BLaER1 treated with 17β-estradiol and CSF1 and Interleukin-3, amounts not matched to agents 10 nM and 100 nM (cell line): ENCODE data around the gene ROR1.

Experiments used
- H3K27ac ChIP-seq, 11 experiments: shearing (Covaris generic); formaldehyde crosslinking; 2 replicates each; pipeline ENCODE4 v1.8.1; 2022
- H3K27me3 ChIP-seq, 11 experiments: shearing (Covaris generic); formaldehyde crosslinking; 2 replicates each; pipeline ENCODE4 v1.8.1; 2022
- H3K36me3 ChIP-seq, 11 experiments: shearing (Covaris generic); formaldehyde crosslinking; 2 replicates each; pipeline ENCODE4 v1.8.1; 2022
- H3K4me1 ChIP-seq, 10 experiments: shearing (Covaris generic); formaldehyde crosslinking; 2 replicates each; pipeline ENCODE4 v1.8.1; 2022
- H3K4me2 ChIP-seq, 11 experiments: shearing (Covaris generic); formaldehyde crosslinking; 2 replicates each; pipeline ENCODE4 v1.8.1; 2022
- H3K4me3 ChIP-seq, 10 experiments: shearing (Covaris generic); formaldehyde crosslinking; 2 replicates each; pipeline ENCODE4 v1.8.1; 2022
- H3K9ac ChIP-seq, 11 experiments: shearing (Covaris generic); formaldehyde crosslinking; 2 replicates each; pipeline ENCODE4 v1.8.1; 2022
- H3K9me3 ChIP-seq, 11 experiments: shearing (Covaris generic); formaldehyde crosslinking; replicated peaks in 1 of 11; 2 replicates each; pipeline ENCODE4 v1.8.1; 2022
- H4K20me1 ChIP-seq, 11 experiments: shearing (Covaris generic); formaldehyde crosslinking; 2 replicates each; pipeline ENCODE4 v1.8.1; 2022
- Cebpa-rat ChIP-seq, 11 experiments: shearing (Covaris generic); IDR thresholded peaks; 2 replicates each; pipeline ENCODE4 v1.8.1; 2022

ROR1 gene

DNA sequence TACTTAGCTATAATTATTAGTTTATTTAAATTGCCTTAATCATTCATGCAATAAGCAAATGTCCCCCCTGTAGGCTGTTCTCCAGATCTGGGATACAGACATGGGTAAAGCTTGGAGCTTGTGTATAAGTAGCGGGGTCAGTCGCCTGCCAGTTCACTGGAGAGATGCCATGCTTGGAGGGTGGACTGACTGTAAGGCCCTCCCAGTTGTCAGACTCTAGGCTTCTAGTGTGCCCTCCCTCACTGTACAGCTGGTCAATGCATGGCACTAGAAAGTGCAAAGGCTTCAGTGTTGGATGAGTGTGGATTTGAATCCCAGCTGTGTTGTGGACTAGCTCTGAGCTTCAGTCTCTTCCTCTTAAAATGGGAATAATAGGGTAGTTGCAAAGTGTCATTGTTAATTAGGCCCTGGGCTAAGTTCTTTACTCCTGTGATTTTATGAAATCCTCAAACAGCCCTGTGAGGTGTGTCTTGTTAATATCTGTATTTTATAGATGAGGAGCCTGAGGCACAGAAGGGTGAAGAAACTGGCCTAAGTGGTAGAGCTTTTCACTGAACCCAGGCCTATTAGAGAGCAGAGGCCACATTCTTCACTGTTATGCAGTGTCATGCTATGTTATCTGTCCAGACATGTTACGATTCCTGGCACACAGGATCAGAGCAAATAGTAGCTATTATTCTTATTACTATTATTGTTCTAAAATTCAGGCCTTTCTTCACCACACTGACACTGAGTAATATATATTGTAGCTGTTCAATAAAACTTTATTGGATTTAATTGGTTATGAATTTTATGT, 85.9 kb downstream of the ROR1 start:
- H3K4me2 ChIP-seq, result no peak overlapping the region
- H3K36me3 ChIP-seq, result peaks cover 0 to 11% (median 0%) of the 10 kb centered on the region in 11 experiments; a peak in 2 of 22 replicates
- no peaks in the 10 kb centered on the region for H3K4me1 ChIP-seq
- H4K20me1 ChIP-seq, result no peaks in the 10 kb centered on the region
- H3K27me3 ChIP-seq, result no peaks in the 10 kb centered on the region
- no peak overlapping the region for H3K9ac ChIP-seq
- TF ChIP-seq Cebpa-rat (IDR thresholded peaks at IDR 0.05), result no peak
- no peak overlapping the region for H3K4me3 ChIP-seq
- no peak overlapping the region for H3K27ac ChIP-seq
- H3K9me3 ChIP-seq, result peaks cover 17 to 25% (median 20%) of the 10 kb centered on the region in 11 experiments

DNA sequence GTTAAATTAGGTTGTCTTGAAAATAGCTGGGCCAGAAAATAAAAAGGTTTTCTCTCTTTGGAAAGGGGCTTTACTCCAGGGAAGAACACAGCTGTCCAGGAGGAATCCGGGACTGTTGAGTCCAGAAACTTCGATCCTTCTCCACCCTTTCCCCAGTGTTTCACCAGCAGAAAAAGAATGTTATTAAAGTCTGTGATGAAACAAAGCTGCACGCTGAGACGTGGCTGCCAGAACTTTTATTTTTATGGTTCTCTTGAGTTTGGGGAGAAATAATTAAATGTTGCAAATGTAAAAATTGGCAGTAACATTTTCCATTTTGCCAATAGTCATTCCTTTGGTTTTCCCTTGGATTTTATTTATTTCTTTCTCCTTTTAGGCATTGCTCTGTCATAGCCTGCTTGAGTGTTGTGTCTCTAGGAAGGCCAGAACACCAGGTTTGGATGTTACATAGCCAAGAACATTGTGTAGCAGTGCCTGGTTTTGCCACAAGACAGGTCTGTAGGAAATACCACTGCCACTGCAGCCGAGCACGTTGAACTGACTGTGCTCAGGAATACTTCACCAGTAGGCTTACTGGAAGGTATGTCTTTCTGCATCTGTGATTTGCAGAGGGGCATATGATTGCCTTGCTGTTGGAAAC, 87.4 kb downstream of the ROR1 start:
- no peak for TF ChIP-seq Cebpa-rat (IDR thresholded peaks at IDR 0.05)
- Histone ChIP-seq H4K20me1 (no peaks in the 10 kb centered on the region; a peak in 1 of 22 replicates), H3K9ac (no peak overlapping the region), H3K27ac (no peak overlapping the region), H3K4me1 (no peaks in the 10 kb centered on the region), H3K36me3 (peaks cover 0 to 7% (median 0%) of the 10 kb centered on the region in 11 experiments; a peak in 2 of 22 replicates), H3K4me2 (no peak overlapping the region), H3K9me3 (peaks cover 6 to 12% (median 7%) of the 10 kb centered on the region in 11 experiments), H3K27me3 (no peaks in the 10 kb centered on the region), H3K4me3 (no peak overlapping the region)

DNA sequence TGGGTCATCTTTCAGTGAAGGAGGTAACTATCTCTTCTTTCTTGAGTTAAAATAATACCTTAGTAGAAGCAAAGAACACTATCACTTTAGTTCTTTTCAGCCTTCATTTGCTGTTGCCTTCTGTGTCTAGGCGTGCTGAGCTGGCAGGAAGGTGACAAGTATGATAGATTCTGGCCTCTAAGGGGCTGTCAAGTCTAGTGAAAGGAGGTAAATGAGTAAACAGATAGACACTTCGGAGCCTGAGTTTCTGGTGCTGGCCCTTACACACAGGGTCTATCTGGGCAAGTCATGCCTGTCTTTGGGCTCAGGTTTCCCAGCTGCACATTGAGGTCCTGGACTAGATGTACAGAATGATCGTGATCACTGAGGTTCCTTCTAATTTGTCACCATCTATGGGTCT, 89.3 kb downstream of the ROR1 start:
- Histone ChIP-seq H3K27me3 (no peaks in the 10 kb centered on the region), H3K4me1 (no peaks in the 10 kb centered on the region)
- TF ChIP-seq Cebpa-rat (IDR thresholded peaks at IDR 0.05), result no peak

DNA sequence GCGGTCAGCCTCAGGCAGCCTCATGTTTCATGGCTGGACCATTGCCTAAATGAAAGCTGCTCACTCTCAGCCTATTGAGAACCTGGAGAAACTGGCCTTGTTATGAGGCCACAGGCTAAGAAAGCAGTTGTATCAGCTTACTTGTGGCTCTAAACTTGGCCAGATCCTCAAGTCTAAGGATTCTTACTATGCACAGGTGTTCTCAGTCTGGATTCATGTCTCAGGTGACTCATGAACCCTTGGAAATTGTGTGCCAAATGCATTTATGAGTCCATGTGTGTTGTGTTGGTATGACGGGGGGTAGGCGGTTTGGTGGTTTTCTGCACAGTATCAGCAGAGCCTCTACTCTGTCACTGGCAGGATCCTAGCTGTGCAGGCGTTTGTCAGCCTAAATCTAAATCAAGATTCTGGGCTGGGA, 90.4 kb downstream of the ROR1 start:
- Histone ChIP-seq H4K20me1 (no peaks in the 10 kb centered on the region; a peak in 1 of 22 replicates), H3K27ac (no peak overlapping the region), H3K36me3 (no peaks in the 10 kb centered on the region), H3K4me2 (no peak overlapping the region), H3K4me3 (no peak overlapping the region), H3K9me3 (no peaks in the 10 kb centered on the region), H3K27me3 (no peaks in the 10 kb centered on the region), H3K9ac (no peak overlapping the region; a peak in 1 of 22 replicates), H3K4me1 (no peaks in the 10 kb centered on the region)
- no peak for TF ChIP-seq Cebpa-rat (IDR thresholded peaks at IDR 0.05)

More for the DNA sequence above, 89.3 kb downstream of the ROR1 start:
- Histone ChIP-seq H3K9me3 (no peaks in the 10 kb centered on the region), H3K4me2 (no peak overlapping the region), H4K20me1 (no peaks in the 10 kb centered on the region; a peak in 1 of 22 replicates), H3K36me3 (no peaks in the 10 kb centered on the region), H3K9ac (no peak overlapping the region), H3K4me3 (no peak overlapping the region), H3K27ac (no peak overlapping the region)

DNA sequence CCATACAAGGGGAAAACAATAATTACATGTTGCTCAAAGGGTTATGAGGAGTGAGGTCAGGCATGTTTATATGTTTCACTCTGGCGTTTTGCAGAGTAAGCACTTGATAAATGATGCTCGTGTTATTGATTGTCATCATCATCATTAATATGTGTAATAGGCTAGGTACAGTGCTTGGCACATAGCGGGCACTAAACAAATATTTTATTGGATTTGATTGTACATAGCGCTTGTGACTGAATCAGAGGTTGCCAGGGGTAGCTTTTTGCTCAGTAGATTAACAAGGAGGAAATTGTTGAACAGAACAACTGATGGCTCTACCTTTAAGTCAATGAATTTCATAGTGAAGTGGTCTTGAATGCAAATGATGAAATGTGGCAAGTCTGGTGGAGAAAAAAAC, 91.7 kb downstream of the ROR1 start:
- Histone ChIP-seq H3K27ac (no peak overlapping the region), H3K4me1 (no peaks in the 10 kb centered on the region), H3K27me3 (no peaks in the 10 kb centered on the region), H4K20me1 (no peaks in the 10 kb centered on the region; a peak in 2 of 22 replicates), H3K9me3 (no peaks in the 10 kb centered on the region), H3K4me2 (no peak overlapping the region), H3K9ac (no peak overlapping the region), H3K4me3 (no peak overlapping the region), H3K36me3 (no peaks in the 10 kb centered on the region)
- no peak for TF ChIP-seq Cebpa-rat (IDR thresholded peaks at IDR 0.05)

DNA sequence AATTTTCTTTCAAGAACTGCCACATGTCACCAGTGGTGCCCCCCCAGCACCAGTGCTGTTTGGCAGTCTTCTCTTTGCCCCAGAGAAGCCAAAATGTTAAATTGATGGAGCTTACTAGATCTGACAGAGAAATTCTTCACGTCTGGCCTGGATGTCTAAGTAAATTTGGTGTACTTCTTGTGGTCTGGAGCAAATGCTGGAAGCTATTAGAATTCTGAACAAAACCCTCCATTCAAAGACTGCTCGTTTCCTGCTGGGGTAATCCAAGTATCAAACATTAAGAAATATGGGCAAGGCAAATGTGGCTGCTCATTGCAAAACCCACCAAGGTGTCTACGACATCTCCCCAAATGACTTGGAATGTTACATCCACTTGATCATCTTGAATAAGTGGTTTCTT, 92.3 kb downstream of the ROR1 start:
- H3K4me3 ChIP-seq, result no peak overlapping the region
- no peak for TF ChIP-seq Cebpa-rat (IDR thresholded peaks at IDR 0.05)
- no peak overlapping the region for H3K9ac ChIP-seq
- H3K27me3 ChIP-seq, result no peaks in the 10 kb centered on the region
- no peaks in the 10 kb centered on the region; a peak in 2 of 22 replicates for H4K20me1 ChIP-seq
- H3K36me3 ChIP-seq, result no peaks in the 10 kb centered on the region
- H3K27ac ChIP-seq, result no peak overlapping the region
- H3K4me1 ChIP-seq, result no peaks in the 10 kb centered on the region
- no peaks in the 10 kb centered on the region for H3K9me3 ChIP-seq
- H3K4me2 ChIP-seq, result no peak overlapping the region

DNA sequence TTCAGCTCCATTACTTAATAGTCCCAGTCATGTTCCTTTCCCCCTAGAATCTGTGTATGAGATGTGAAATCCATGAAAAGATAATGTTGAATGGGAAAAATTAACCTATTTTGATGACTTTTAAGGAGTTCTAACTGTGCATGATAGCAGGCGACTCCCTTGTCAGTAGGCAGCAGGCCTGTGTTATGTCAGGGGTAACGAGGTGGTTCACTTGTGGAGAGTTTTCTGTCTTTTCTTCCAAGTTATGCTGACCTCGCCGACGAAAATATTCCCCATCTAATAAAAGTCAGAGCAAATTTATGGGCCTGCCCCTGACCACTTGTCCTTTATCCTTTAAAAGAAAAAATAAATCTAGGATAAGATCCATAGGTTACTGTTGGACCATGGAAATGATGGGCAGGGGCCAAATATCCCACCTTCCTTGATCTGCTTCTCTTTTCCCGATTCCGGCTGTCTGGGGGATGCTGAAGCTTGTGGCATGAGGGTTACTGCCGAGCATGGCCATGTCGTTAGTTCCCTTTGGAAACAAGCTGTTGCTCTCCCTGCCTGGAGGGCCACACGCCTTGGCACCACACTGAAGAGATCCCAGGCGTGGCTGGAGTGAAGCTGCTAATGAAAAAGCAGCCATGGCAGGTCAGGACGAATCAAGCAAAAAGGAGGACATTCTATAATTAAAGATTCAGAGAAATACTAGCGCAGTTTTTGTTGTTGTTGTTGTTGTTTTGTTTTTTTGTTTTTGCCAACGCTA, 93.8 kb downstream of the ROR1 start:
- no peak overlapping the region for H3K4me3 ChIP-seq
- TF ChIP-seq Cebpa-rat (IDR thresholded peaks at IDR 0.05), result no peak
- no peaks in the 10 kb centered on the region; a peak in 2 of 22 replicates for H4K20me1 ChIP-seq
- H3K36me3 ChIP-seq, result no peaks in the 10 kb centered on the region
- no peak overlapping the region for H3K9ac ChIP-seq
- H3K27me3 ChIP-seq, result no peaks in the 10 kb centered on the region
- no peak overlapping the region for H3K4me2 ChIP-seq
- no peaks in the 10 kb centered on the region for H3K9me3 ChIP-seq
- H3K27ac ChIP-seq, result no peak overlapping the region
- peaks cover 0 to 9% (median 0%) of the 10 kb centered on the region in 10 experiments; a peak in 3 of 20 replicates for H3K4me1 ChIP-seq

DNA sequence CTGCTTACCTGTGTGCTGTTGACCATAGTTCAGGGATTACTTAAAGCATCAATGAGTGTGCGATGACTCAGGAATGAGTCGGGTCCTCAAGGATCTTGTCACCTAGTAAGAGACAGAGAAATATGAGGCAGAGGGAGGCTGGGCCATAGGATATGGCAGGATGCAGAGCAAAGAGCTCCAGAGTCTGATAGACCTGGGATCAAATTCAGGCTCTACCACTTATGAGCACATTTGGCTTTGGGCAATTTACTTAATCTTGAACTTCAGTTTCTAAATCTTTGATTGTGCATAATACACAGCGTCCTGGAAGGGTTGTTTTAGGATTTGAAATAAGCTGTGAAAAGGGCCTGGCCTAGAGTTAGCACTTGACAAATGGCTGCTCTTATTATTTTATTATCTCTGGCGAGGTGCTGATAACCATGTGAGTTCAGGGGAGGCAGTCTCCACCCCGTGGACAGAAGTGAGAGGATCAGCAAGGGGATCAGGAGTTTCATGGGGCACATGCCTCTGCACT, 94.5 kb downstream of the ROR1 start:
- Histone ChIP-seq H3K36me3 (no peaks in the 10 kb centered on the region), H3K27ac (no peak overlapping the region), H3K9ac (no peak overlapping the region), H4K20me1 (no peaks in the 10 kb centered on the region; a peak in 2 of 22 replicates), H3K9me3 (no peaks in the 10 kb centered on the region), H3K4me3 (no peak overlapping the region), H3K27me3 (no peaks in the 10 kb centered on the region), H3K4me2 (no peak overlapping the region), H3K4me1 (peaks cover 0 to 14% (median 0%) of the 10 kb centered on the region in 10 experiments; a peak in 3 of 20 replicates)
- TF ChIP-seq Cebpa-rat (IDR thresholded peaks at IDR 0.05), result no peak

DNA sequence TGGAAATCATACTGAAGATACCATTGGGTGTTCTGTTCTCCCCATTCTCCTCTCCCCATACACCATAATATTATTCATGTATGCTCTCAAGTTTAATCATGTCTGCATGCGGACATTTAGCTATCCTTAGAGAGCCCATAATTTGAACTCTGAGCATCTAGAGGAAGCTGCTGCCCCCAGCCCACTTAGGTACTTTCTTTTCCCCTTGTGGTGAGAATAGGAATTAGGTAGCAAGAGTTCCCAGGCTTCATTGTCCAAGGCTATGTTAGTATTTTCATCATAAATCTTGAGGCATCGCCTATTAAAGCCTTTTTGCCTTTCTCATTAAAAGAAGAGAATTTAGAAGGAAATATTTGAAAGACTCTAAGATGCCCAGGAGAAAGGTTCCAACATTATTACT, 96.3 kb downstream of the ROR1 start:
- H3K36me3 ChIP-seq, result no peaks in the 10 kb centered on the region
- no peaks in the 10 kb centered on the region for H3K9me3 ChIP-seq
- no peak overlapping the region for H3K9ac ChIP-seq
- no peak overlapping the region for H3K4me3 ChIP-seq
- peaks cover 0 to 14% (median 0%) of the 10 kb centered on the region in 10 experiments; a peak in 3 of 20 replicates for H3K4me1 ChIP-seq
- no peak for TF ChIP-seq Cebpa-rat (IDR thresholded peaks at IDR 0.05)
- H4K20me1 ChIP-seq, result no peaks in the 10 kb centered on the region; a peak in 2 of 22 replicates
- no peak overlapping the region for H3K27ac ChIP-seq
- no peaks in the 10 kb centered on the region for H3K27me3 ChIP-seq
- no peak overlapping the region for H3K4me2 ChIP-seq
